Activated T-cell treated with anti-CD3 and anti-CD28 coated beads for 4 hours (primary cell): ENCODE results near the gene MAD2L1.
A peak's percentile ranks its signal among the peaks of the same experiment; 100 is the strongest.

ENCODE experiments used
- DNase-seq: peaks from one replicate; pipeline ENCODE4 v3.0.0-alpha.2; 2020

MAD2L1 gene

DNA sequence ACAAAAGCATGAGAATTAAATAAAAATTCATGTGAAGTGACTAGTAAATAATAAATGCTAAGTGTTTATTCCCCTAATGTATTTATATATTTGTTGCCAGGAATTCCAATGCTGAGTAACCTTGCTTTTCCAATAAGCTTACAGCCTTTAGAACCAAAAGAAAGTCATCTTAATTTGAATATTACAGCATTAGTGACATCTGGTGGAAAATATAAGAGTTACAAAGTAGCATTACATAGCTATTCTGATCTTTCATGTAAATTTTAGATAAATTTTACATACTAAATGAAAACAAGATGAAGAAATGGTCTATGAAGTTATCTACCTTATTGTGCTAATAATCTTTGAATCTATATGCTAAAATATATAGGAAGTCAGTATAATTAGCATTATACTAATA lies 10.4 kb downstream of the MAD2L1 start:
- no peak for DNase-seq

- DNase-seq, result no peak
These were observed 10.9 kb downstream of the MAD2L1 start for GRCh38 chr4:120055795-120056194.

GRCh38 chr4:120055162-120055561 lies 11.5 kb downstream of the MAD2L1 start:
- no peak for DNase-seq

GRCh38 chr4:120053911-120054310 lies 12.7 kb downstream of the MAD2L1 start:
- DNase-seq, result no peak

- no peak for DNase-seq
These were observed 13.8 kb downstream of the MAD2L1 start for GRCh38 chr4:120052856-120053255.

- no peak for DNase-seq
These were observed 15.4 kb downstream of the MAD2L1 start for GRCh38 chr4:120051253-120051652.

DNA sequence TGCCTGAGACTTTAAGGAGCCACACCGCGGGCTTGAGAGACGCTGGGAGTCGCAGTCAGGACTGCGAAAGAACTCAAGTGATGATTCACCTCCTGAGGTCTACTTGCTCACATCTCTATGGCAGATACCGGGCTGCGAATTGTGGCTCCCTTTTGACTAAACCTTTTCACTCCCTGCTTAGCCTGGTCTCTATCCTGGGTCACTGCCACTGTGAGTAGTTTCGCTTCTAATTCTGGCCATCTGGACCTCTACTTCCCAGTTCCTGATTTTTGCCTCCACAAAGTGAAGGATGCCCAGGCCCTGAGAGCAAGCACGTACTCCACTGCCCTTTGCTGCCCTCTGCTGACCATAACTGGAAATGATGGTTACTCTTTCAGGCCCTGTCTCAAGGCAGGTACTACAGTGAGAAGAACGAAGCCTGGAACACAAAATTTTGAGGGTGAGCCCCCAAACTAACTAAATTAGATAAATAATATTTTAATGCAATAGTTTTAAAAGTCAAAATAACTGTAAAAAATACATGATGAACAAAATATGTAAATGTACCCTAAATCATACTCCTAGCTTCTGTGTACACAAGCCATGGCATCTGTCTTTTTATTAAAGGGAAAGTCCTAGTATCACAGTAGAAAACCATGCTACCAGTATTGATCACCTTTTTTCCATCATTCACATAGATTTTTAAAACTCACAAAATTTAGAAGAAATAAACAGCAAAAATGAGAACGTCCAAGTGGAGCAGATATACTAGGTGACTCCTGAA lies 16.7 kb downstream of the MAD2L1 start:
- peak; percentile 69 for DNase-seq

DNA sequence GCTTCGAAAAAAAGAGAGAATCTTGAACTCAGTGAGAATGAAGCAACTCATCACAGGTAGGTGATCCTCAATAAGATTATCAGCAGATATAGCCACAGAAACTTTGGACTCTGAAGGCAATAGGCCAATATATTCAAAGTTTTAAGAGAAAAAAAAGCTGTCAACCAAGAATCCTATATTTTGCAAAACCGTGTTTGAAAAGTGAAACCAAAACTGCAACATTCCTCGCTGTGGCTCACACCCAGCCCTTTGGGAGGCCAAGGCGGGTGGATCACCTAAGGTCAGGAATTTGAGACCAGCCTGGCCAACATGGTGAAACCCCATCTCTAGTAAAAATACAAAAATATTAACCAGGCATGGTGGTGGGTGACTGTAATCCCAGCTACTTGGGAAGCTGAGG lies 22.8 kb downstream of the MAD2L1 start:
- DNase-seq, result no peak

GRCh38 chr4:120037411-120037810 lies 29.2 kb downstream of the MAD2L1 start:
- DNase-seq, result no peak

GRCh38 chr4:120034913-120035312 lies 31.7 kb downstream of the MAD2L1 start:
- no peak for DNase-seq

GRCh38 chr4:120026853-120027252 lies 39.8 kb downstream of the MAD2L1 start:
- DNase-seq, result no peak

GRCh38 chr4:120025516-120025915 lies 41.1 kb downstream of the MAD2L1 start:
- no peak for DNase-seq

DNA sequence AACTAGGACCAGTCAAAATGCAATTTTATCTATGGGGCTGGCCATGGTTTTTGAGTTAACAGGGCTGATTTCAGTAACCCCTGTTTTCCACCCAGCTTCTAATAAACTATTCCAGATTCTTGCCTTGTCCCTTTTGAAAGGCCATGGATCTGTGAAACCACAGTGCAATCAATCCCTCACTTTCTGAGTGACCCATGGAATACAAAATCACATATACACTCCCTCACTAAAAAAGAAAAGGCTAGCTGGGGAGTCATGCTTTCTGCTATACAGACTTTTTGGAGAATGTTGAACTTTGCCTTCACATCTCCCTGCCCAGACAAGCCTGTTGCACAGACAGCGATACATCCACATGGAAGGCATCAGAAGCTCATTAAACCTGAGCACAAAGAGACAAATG lies 47.9 kb downstream of the MAD2L1 start:
- DNase-seq, result no peak

DNA sequence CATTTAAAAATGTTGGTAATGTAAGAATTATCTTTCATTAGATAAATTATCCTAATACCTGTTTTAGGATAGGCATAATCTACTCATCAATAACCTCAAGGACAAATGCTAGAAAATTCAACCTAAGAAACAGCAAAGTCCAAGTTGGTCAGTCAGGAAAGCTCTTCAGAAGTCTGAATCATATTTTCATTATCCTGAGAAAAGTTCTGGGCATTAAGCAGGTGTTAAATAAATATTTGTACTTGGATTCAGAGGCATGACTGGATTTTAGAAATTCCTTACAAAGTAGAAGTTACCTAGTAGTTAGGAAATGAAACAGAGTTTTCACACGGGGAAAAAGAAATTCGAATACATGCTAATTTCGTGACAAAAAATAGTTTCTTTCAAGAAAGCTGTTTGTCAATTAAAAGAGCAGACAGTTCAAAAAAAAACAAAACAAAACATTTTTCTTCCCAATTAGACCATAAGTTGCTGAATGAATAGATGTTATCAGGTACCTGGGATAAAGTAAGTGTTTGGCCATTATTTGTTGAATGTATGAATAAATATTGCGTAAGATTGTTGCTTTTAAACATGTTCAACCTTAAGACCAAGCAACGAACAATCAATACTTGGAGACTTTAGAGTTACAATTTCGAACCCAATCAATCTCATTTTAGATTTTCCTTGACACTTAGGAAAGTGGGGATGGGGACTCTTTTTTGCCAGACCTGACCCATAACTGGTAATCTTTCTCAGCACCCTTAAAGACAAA lies 48.5 kb downstream of the MAD2L1 start:
- DNase-seq, result no peak

- DNase-seq, result no peak
These were observed 54.9 kb downstream of the MAD2L1 start for GRCh38 chr4:120011725-120012124.

GRCh38 chr4:120010646-120011045 lies 56.0 kb downstream of the MAD2L1 start:
- DNase-seq, result no peak

DNA sequence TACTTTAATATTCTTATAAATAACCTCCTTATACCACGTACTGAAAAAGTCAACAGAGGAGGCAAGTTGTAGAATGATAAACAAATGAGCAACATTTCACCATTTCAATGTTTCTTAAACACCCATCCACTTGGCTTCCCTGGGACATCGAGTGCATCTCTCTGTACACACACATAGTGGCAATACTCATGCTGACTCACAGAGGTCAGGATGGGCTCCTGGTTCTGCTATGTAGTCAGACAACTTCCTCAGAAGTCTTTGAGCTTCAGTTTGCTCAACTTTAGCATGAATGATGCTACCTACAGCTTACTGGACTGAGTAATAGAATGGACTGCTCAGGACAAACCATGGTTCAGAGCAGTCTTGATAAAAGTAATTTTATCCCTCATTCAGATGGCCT lies 56.9 kb downstream of the MAD2L1 start:
- DNase-seq, result no peak

DNA sequence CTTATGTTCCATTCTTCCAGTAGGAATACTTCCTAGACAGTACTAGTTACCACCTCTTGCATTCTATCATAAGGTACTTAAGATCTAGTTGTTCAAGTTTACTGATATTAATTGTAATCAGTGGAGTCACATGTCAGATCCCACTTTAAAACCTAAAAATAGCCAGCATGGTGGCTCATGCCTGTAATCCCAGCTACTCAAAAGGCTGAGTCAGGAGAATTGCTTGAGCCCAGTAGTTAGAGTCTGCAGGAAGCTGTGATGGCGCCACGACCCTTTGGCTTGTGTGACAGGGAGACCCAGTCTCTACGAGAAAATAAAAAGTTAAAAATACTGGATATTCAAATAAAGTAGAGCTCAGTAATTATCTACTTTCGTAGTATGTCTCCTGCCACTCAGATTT lies 57.7 kb downstream of the MAD2L1 start:
- no peak for DNase-seq

GRCh38 chr4:120007896-120008436 lies 58.7 kb downstream of the MAD2L1 start:
- DNase-seq, result no peak

DNA sequence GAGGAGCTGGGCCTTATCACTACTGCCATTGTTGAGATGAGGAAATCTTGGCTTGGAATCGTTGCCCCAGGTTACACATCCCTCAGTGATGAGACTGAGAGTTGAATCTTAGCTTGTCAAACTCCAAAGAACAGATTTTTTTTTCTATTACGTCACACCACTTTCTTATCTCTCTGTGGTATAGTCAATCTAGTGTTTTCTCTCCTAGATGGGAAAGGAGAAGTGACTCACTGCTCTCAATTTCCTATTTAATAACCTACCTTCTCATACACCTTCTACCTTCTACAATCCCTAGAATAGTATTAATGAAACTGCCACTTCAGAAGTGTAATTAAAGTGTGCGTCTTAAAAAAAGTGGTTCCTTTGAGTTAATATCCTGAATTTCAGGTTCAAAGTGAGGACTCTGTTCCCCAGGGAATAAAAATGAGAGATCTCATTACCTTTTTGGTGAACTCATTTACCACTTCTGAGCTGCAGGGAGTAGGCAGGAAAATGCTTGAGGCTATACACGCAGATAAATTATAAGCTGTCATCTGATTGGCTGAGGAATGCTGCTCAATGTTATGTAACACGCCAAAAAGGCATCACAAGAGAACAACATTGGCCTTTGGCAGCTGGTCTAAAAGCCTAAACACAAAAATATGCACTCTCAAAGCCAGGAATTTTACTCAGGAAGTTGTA lies 59.3 kb downstream of the MAD2L1 start:
- DNase-seq, result no peak
